Measurements from ENCODE around the gene TBX15. TPM values are rescaled to one million over a fixed set of nuclear protein-coding genes. Genes with fewer than 3 reads are reported as not detected.
A peak's percentile ranks its signal among the peaks of the same experiment; 100 is the strongest.

TBX15 gene
- total RNA-seq, 4 donors from 2014 or later, result 1.8 to 4.1 (median 3.2) TPM

GRCh38 chr1:118970451-118970850 is 17.7 kb downstream of the TBX15 start:
- ATAC-seq (ENCODE audit: low FRiP score) (no peak), DNase-seq (ENCODE audit: low spot score) (no peak)
- no peak for TF ChIP-seq CTCF (IDR thresholded peaks at IDR 0.05)

GRCh38 chr1:118963456-118964430 is 24.4 kb downstream of the TBX15 start:
- ATAC-seq (ENCODE audit: low FRiP score) (peak; percentile 52), DNase-seq (ENCODE audit: low spot score) (no peak)

GRCh38 chr1:118963138-118963455 is 25.0 kb downstream of the TBX15 start:
- no peak for DNase-seq (ENCODE audit: low spot score)

More at GRCh38 chr1:118963456-118964430, 24.4 kb downstream of the TBX15 start:
- TF ChIP-seq CTCF (IDR thresholded peaks at IDR 0.05), result no peak

GRCh38 chr1:118961156-118961555 is 27.0 kb downstream of the TBX15 start:
- no peak for TF ChIP-seq CTCF (IDR thresholded peaks at IDR 0.05)
- DNase-seq (ENCODE audit: low spot score) (no peak), ATAC-seq (ENCODE audit: low FRiP score) (no peak)

More at GRCh38 chr1:118963138-118963455, 25.0 kb downstream of the TBX15 start:
- no peak for TF ChIP-seq CTCF (IDR thresholded peaks at IDR 0.05)
- ATAC-seq (ENCODE audit: low FRiP score), result no peak

- DNase-seq (ENCODE audit: low spot score), result no peak
Observed at GRCh38 chr1:118960567-118961136, 27.5 kb downstream of the TBX15 start.

GRCh38 chr1:118960026-118960561 is 28.0 kb downstream of the TBX15 start:
- ATAC-seq (ENCODE audit: low FRiP score) (no peak), DNase-seq (ENCODE audit: low spot score) (no peak)
- no peak for TF ChIP-seq CTCF (IDR thresholded peaks at IDR 0.05)

More at GRCh38 chr1:118960567-118961136, 27.5 kb downstream of the TBX15 start:
- TF ChIP-seq CTCF (IDR thresholded peaks at IDR 0.05), result no peak
- ATAC-seq (ENCODE audit: low FRiP score), result peak; percentile 68
